GM19023 (cell line): ENCODE results near the gene SLCO2A1.

ENCODE experiments used
- ATAC-seq: cut with Tn5 transposase; IDR thresholded peaks from one replicate; pipeline ENCODE4 v1.9.1; 2021; ENCODE audit warnings: mild to moderate bottlenecking, moderate library complexity; ENCODE audit not compliant: unreplicated experiment

Gene SLCO2A1

GRCh38 chr3:133935843-133936769 lies 93.6 kb downstream of the SLCO2A1 start:
- ATAC-seq, result no peak

- ATAC-seq, result no peak
These were observed 94.5 kb downstream of the SLCO2A1 start for GRCh38 chr3:133934996-133935842.

GRCh38 chr3:133934073-133934970 lies 95.4 kb downstream of the SLCO2A1 start:
- ATAC-seq, result no peak

GRCh38 chr3:133933097-133934024 lies 96.4 kb downstream of the SLCO2A1 start:
- ATAC-seq, result no peak

GRCh38 chr3:133932009-133932408 lies 97.7 kb downstream of the SLCO2A1 start:
- ATAC-seq, result no peak

GRCh38 chr3:133931084-133931483 lies 98.6 kb downstream of the SLCO2A1 start:
- ATAC-seq, result no peak

GRCh38 chr3:133930341-133930933 lies 99.3 kb downstream of the SLCO2A1 start:
- ATAC-seq, result no peak

GRCh38 chr3:133928903-133929607 lies 100.7 kb downstream of the SLCO2A1 start:
- no peak for ATAC-seq

- no peak for ATAC-seq
These were observed 101.4 kb downstream of the SLCO2A1 start for GRCh38 chr3:133928136-133928893.

- peak; percentile 85 for ATAC-seq
These were observed 102.1 kb downstream of the SLCO2A1 start for GRCh38 chr3:133927540-133928066.

- peak; percentile 9 for ATAC-seq
These were observed 102.8 kb downstream of the SLCO2A1 start for GRCh38 chr3:133926736-133927539.

GRCh38 chr3:133925960-133926735 lies 103.6 kb downstream of the SLCO2A1 start:
- no peak for ATAC-seq

- no peak for ATAC-seq
These were observed 105.7 kb downstream of the SLCO2A1 start for GRCh38 chr3:133924041-133924440.

GRCh38 chr3:133921592-133921991 lies 108.1 kb downstream of the SLCO2A1 start:
- ATAC-seq, result no peak

- ATAC-seq, result no peak
These were observed 112.6 kb downstream of the SLCO2A1 start for GRCh38 chr3:133917144-133917543.
